ENCODE results near the gene ABTB1. TPM values are rescaled to one million over a fixed set of nuclear protein-coding genes. Genes with fewer than 3 reads are reported as not detected.

The ABTB1 gene
- total and polyA plus RNA-seq, 2 donors (not counting 1 experiment from before 2014, with no cell fraction given) = 11.8 to 15.5 TPM

DNA sequence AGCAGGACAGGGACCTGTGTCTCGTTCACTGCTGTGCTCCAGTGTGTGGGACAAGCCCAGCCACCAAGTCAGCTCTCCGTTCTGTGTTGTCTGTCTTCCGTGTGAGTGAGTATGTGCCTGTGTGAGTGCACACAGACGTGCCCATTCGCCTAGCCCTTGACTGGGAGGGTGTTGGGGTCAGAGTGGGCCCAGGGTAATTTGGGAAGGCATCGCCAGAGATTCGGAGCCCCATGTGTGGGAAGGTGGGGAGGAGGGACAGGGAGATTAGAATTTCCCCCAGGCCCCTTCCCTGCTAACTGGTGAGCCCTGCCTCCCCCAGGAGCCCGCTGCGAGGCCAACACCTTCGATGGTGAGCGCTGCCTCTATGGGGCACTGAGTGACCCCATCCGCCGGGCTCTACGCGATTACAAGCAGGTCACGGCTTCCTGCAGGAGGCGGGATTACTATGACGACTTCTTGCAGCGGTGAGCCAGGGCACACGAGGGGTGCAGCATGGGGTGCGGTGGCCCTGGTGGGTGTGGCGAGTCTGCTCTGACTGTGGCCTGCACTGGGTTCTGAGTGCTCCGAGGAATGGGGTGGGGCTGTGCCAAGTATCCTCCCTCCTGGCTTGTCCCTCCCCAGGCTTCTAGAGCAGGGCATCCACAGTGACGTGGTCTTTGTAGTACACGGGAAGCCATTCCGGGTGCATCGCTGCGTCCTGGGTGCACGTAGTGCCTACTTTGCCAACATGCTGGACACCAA lies 3.1 kb downstream of the ABTB1 start:
- Histone ChIP-seq H3K4me3 (replicated peaks in 1 of 4; ENCODE audit: control extremely low read depth in 1 of 4, insufficient read depth in 1 of 4, low read depth in 3 of 4, low read length in 4 of 4) (no peak overlapping the region), H3K27ac (ENCODE audit: insufficient read depth, low read length) (no peak overlapping the region), H3K36me3 (ENCODE audit: control insufficient read depth, insufficient read depth, low read length) (peaks cover 2% of the 10 kb centered on the region), H3K9me3 (ENCODE audit: control insufficient read depth, insufficient read depth, low read depth, low read length) (no peaks in the 10 kb centered on the region), H3K4me2 (ENCODE audit: extremely low read depth, insufficient read depth, low read length) (no peak overlapping the region), H3K27me3 (ENCODE audit: control insufficient read depth, insufficient read depth, low read length) (no peaks in the 10 kb centered on the region), H2AFZ (ENCODE audit: low read length) (no peak overlapping the region), H3K9ac (ENCODE audit: insufficient read depth, low read length) (no peak overlapping the region), H4K20me1 (ENCODE audit: control insufficient read depth, extremely low read depth, insufficient read depth, low read length) (no peaks in the 10 kb centered on the region), H3K4me1 (ENCODE audit: control insufficient read depth, extremely low read depth, insufficient read depth, low read length) (no peaks in the 10 kb centered on the region), H3K79me2 (ENCODE audit: control insufficient read depth, insufficient read depth, low read length) (no peaks in the 10 kb centered on the region)
- no peak for DNase-seq (ENCODE audit: low read depth in 2 of 2)
- TF ChIP-seq, protein P1, sequence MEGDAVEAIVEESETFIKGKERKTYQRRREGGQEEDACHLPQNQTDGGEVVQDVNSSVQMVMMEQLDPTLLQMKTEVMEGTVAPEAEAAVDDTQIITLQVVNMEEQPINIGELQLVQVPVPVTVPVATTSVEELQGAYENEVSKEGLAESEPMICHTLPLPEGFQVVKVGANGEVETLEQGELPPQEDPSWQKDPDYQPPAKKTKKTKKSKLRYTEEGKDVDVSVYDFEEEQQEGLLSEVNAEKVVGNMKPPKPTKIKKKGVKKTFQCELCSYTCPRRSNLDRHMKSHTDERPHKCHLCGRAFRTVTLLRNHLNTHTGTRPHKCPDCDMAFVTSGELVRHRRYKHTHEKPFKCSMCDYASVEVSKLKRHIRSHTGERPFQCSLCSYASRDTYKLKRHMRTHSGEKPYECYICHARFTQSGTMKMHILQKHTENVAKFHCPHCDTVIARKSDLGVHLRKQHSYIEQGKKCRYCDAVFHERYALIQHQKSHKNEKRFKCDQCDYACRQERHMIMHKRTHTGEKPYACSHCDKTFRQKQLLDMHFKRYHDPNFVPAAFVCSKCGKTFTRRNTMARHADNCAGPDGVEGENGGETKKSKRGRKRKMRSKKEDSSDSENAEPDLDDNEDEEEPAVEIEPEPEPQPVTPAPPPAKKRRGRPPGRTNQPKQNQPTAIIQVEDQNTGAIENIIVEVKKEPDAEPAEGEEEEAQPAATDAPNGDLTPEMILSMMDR (conservative IDR thresholded peaks at IDR 0.05 in 1 of 2, IDR thresholded peaks at IDR 0.05 in 1 of 2; ENCODE audit: low read depth in 1 of 2, low read length in 2 of 2) = no peak
- no peak for TF ChIP-seq EZH2 (IDR thresholded peaks at IDR 0.05; ENCODE audit: low read length, missing control alignments)

DNA sequence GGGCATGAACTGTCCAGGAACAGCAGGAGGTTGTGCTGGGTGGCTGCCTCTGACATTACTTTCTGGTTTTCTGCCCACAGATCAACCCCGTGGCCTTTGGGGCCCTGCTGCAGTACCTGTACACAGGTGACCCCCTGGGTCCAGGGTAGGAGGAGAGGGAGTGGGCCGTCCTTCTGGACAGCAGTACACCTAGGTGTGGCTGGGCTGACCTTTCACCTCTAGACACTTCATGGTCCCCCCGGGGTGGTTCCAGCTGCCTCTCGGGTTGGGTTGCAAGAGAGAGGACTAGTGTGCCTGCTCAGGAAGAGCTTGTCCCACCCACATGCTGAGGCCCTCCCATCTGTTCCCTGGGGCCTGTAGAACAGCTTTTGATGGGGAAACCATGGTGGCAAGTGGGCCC lies 3.7 kb downstream of the ABTB1 start:
- no peak overlapping the region for H3K9ac ChIP-seq (ENCODE audit: insufficient read depth, low read length)
- no peak for TF ChIP-seq EZH2 (IDR thresholded peaks at IDR 0.05; ENCODE audit: low read length, missing control alignments)
- TF ChIP-seq, protein P1 (conservative IDR thresholded peaks at IDR 0.05 in 1 of 2, IDR thresholded peaks at IDR 0.05 in 1 of 2; ENCODE audit: low read depth in 1 of 2, low read length in 2 of 2) = no peak
- H3K4me3 ChIP-seq (replicated peaks in 1 of 4; ENCODE audit: control extremely low read depth in 1 of 4, insufficient read depth in 1 of 4, low read depth in 3 of 4, low read length in 4 of 4) = no peak overlapping the region

GRCh38 chr3:127676921-127677351 lies 4.2 kb downstream of the ABTB1 start:
- no peak overlapping the region for H3K4me2 ChIP-seq (ENCODE audit: extremely low read depth, insufficient read depth, low read length)
- no peaks in the 10 kb centered on the region for H4K20me1 ChIP-seq (ENCODE audit: control insufficient read depth, extremely low read depth, insufficient read depth, low read length)
- H2AFZ ChIP-seq (ENCODE audit: low read length) = no peak overlapping the region
- H3K4me1 ChIP-seq (ENCODE audit: control insufficient read depth, extremely low read depth, insufficient read depth, low read length) = no peaks in the 10 kb centered on the region
- H3K36me3 ChIP-seq (ENCODE audit: control insufficient read depth, insufficient read depth, low read length) = peaks cover 2% of the 10 kb centered on the region
- no peak overlapping the region for H3K4me3 ChIP-seq (replicated peaks in 1 of 4; ENCODE audit: control extremely low read depth in 1 of 4, insufficient read depth in 1 of 4, low read depth in 3 of 4, low read length in 4 of 4)
- no peak for DNase-seq (ENCODE audit: low read depth in 2 of 2)
- no peaks in the 10 kb centered on the region for H3K9me3 ChIP-seq (ENCODE audit: control insufficient read depth, insufficient read depth, low read depth, low read length)
- TF ChIP-seq, protein P1 (conservative IDR thresholded peaks at IDR 0.05 in 1 of 2, IDR thresholded peaks at IDR 0.05 in 1 of 2; ENCODE audit: low read depth in 1 of 2, low read length in 2 of 2) = no peak
- TF ChIP-seq EZH2 (IDR thresholded peaks at IDR 0.05; ENCODE audit: low read length, missing control alignments) = no peak
- H3K9ac ChIP-seq (ENCODE audit: insufficient read depth, low read length) = no peak overlapping the region
- H3K79me2 ChIP-seq (ENCODE audit: control insufficient read depth, insufficient read depth, low read length) = no peaks in the 10 kb centered on the region
- H3K27me3 ChIP-seq (ENCODE audit: control insufficient read depth, insufficient read depth, low read length) = no peaks in the 10 kb centered on the region
- no peak overlapping the region for H3K27ac ChIP-seq (ENCODE audit: insufficient read depth, low read length)

More for the DNA sequence above, 3.7 kb downstream of the ABTB1 start:
- Histone ChIP-seq H3K4me1 (ENCODE audit: control insufficient read depth, extremely low read depth, insufficient read depth, low read length) (no peaks in the 10 kb centered on the region), H2AFZ (ENCODE audit: low read length) (no peak overlapping the region), H3K9me3 (ENCODE audit: control insufficient read depth, insufficient read depth, low read depth, low read length) (no peaks in the 10 kb centered on the region), H3K27me3 (ENCODE audit: control insufficient read depth, insufficient read depth, low read length) (no peaks in the 10 kb centered on the region), H3K36me3 (ENCODE audit: control insufficient read depth, insufficient read depth, low read length) (peaks cover 2% of the 10 kb centered on the region), H3K4me2 (ENCODE audit: extremely low read depth, insufficient read depth, low read length) (no peak overlapping the region), H4K20me1 (ENCODE audit: control insufficient read depth, extremely low read depth, insufficient read depth, low read length) (no peaks in the 10 kb centered on the region), H3K27ac (ENCODE audit: insufficient read depth, low read length) (no peak overlapping the region), H3K79me2 (ENCODE audit: control insufficient read depth, insufficient read depth, low read length) (no peaks in the 10 kb centered on the region)
- DNase-seq (ENCODE audit: low read depth in 2 of 2) = no peak

Data from fibroblast of lung (primary cell).